IMR-90 (cell line): ENCODE measurements around the gene PRLH. TPM values are rescaled to one million over a fixed set of nuclear protein-coding genes. Genes with fewer than 3 reads are reported as not detected.

Source experiments
- ATAC-seq: fragments of 200-7000 bp; cut with Tn5 transposase; 2 replicates; pipeline ENCODE4 v1.9.1; 2020; ENCODE audit warnings: low read depth, mild to moderate bottlenecking, moderate library complexity
- BruUV-seq: library from RNA; stranded (reverse); fragments of 400-500 nt; replicated peaks from 2 replicates; lab custom pipeline; 2021; lab: Mats Ljungman, UMichigan
- CTCF ChIA-PET: fragments of 300-600 bp; formaldehyde crosslinking; extraction: SDS; loops from one replicate; lab custom pipeline; 2021; ENCODE audit warnings: antibody characterized with exemption; lab: Yijun Ruan, JAX
- POLR2A ChIA-PET: fragments of 300-600 bp; sonication (Branson Sonifier 250); formaldehyde crosslinking; loops from one replicate; lab custom pipeline; 2022; ENCODE audit warnings: antibody characterized with exemption; ENCODE audit not compliant: unreplicated experiment; lab: Charles Lee
- DNase-seq: peaks from one replicate; pipeline ENCODE4 v3.0.0; 2013
- H2AFZ ChIP-seq: replicated peaks from 2 replicates; pipeline ENCODE3; 2013; ENCODE audit warnings: low read length, mild to moderate bottlenecking; ENCODE audit not compliant: poor library complexity
- H2AK5ac ChIP-seq: 2 replicates; pipeline ENCODE4 v1.6.1; 2013; ENCODE audit warnings: low read depth, low read length, inconsistent platforms
- H2AK9ac ChIP-seq: replicated peaks from 2 replicates; pipeline ENCODE3; 2013; ENCODE audit warnings: mild to moderate bottlenecking, low read depth, low read length, moderate library complexity; ENCODE audit not compliant: poor library complexity
- H2BK120ac ChIP-seq: 2 replicates; pipeline ENCODE4 v1.6.1; 2013; ENCODE audit warnings: low read depth, low read length, inconsistent platforms
- H2BK15ac ChIP-seq: 3 replicates; pipeline ENCODE4 v1.6.1; 2013; ENCODE audit warnings: low read depth, low read length, inconsistent platforms
- H2BK20ac ChIP-seq: 2 replicates; pipeline ENCODE4 v1.6.1; 2013; ENCODE audit warnings: low read depth, mild to moderate bottlenecking, inconsistent platforms, low read length, moderate library complexity
- H2BK5ac ChIP-seq: 2 replicates; pipeline ENCODE4 v1.6.1; 2013; ENCODE audit warnings: mild to moderate bottlenecking, low read depth, low read length, inconsistent platforms; ENCODE audit not compliant: poor library complexity, severe bottlenecking
- H3K14ac ChIP-seq: replicated peaks from 2 replicates; pipeline ENCODE4 v1.6.1; 2013; ENCODE audit warnings: low read depth, low read length, inconsistent platforms
- H3K18ac ChIP-seq: 2 replicates; pipeline ENCODE4 v1.6.1; 2013; ENCODE audit warnings: low read depth, low read length, control low read depth
- H3K23ac ChIP-seq: 2 replicates; pipeline ENCODE4 v1.6.1; 2013; ENCODE audit warnings: low read depth, low read length, inconsistent platforms
- H3K27ac ChIP-seq: 2 replicates; pipeline ENCODE4 v1.5.1; 2013; ENCODE audit warnings: mild to moderate bottlenecking, control low read depth, low read length; ENCODE audit not compliant: insufficient read depth
- H3K27me3 ChIP-seq: 2 replicates; pipeline ENCODE4 v1.6.1; 2013; ENCODE audit warnings: low read length; ENCODE audit not compliant: control insufficient read depth, insufficient read depth
- H3K36me3 ChIP-seq: 2 replicates; pipeline ENCODE4 v1.6.1; 2013; ENCODE audit warnings: low read length, mixed read lengths; ENCODE audit not compliant: control insufficient read depth, insufficient read depth
- H3K4ac ChIP-seq: 2 replicates; pipeline ENCODE4 v1.6.1; 2013; ENCODE audit warnings: low read depth, low read length, inconsistent platforms
- H3K4me1 ChIP-seq: 2 replicates; pipeline ENCODE4 v1.6.1; 2013; ENCODE audit warnings: low read length, mixed read lengths; ENCODE audit not compliant: control insufficient read depth, insufficient read depth
- H3K4me2 ChIP-seq: 2 replicates; pipeline ENCODE4 v1.6.1; 2013; ENCODE audit warnings: low read depth, mild to moderate bottlenecking, control low read depth, low read length, moderate library complexity
- H3K4me3 ChIP-seq: 2 replicates; pipeline ENCODE4 v1.5.1; 2013; ENCODE audit warnings: low read depth, mild to moderate bottlenecking, control low read depth, low read length, moderate library complexity; ENCODE audit not compliant: insufficient read depth
- H3K56ac ChIP-seq: 2 replicates; pipeline ENCODE4 v1.6.1; 2013; ENCODE audit warnings: low read length, inconsistent platforms; ENCODE audit not compliant: insufficient read depth; ENCODE audit errors: extremely low read depth
- H3K79me1 ChIP-seq, 2 experiments: 2 replicates each; pipeline ENCODE4 v1.6.1; 2013; ENCODE audit warnings: low read length in 2 of 2, inconsistent platforms in 1 of 2, low read depth in 1 of 2
- H3K9ac ChIP-seq: 2 replicates; pipeline ENCODE4 v1.6.1; 2013; ENCODE audit warnings: low read depth, low read length, control low read depth
- H3K9me1 ChIP-seq: 2 replicates; pipeline ENCODE4 v1.6.1; 2013; ENCODE audit warnings: low read length, inconsistent platforms; ENCODE audit not compliant: insufficient read depth
- H3K9me3 ChIP-seq: 2 replicates; pipeline ENCODE4 v1.6.1; 2013; ENCODE audit warnings: low read length; ENCODE audit not compliant: control insufficient read depth, insufficient read depth
- H4K20me1 ChIP-seq: 2 replicates; pipeline ENCODE4 v1.6.1; 2013; ENCODE audit warnings: low read length, inconsistent platforms; ENCODE audit not compliant: insufficient read depth
- H4K5ac ChIP-seq: 2 replicates; pipeline ENCODE4 v1.6.1; 2013; ENCODE audit warnings: mild to moderate bottlenecking, low read depth, low read length, control low read depth
- H4K8ac ChIP-seq, 2 experiments: 2 replicates each; pipeline ENCODE4 v1.6.1; 2013; ENCODE audit warnings: low read depth in 2 of 2, low read length in 2 of 2, control low read depth in 1 of 2, inconsistent platforms in 1 of 2
- H4K91ac ChIP-seq: 2 replicates; pipeline ENCODE4 v1.6.1; 2013; ENCODE audit warnings: low read depth, low read length, inconsistent platforms; ENCODE audit not compliant: insufficient read depth
- MAZ ChIP-seq: IDR thresholded peaks from 2 replicates; pipeline ENCODE4 v1.6.1; 2012; ENCODE audit warnings: low read depth, mild to moderate bottlenecking, low read length, improper control_type of control experiment, moderate library complexity, borderline replicate concordance
- RCOR1 ChIP-seq: IDR thresholded peaks from 2 replicates; pipeline ENCODE4 v1.6.1; 2012; ENCODE audit warnings: mild to moderate bottlenecking, low read length, improper control_type of control experiment; ENCODE audit not compliant: insufficient replicate concordance
- SMC3 ChIP-seq: fragments of 150-350 bp; IDR thresholded peaks from 2 replicates; pipeline ENCODE4 v1.6.1; 2016; ENCODE audit warnings: low read depth, mild to moderate bottlenecking, antibody characterized with exemption, low read length, moderate library complexity
- WGBS, 2 experiments: methylation state at CpG; one replicate each; pipeline versions ENCODE4 v1.1.5 to v1.1.7; 2013; ENCODE audit warnings: missing lambda C conversion rate in 2 of 2; ENCODE audit not compliant: insufficient read length in 1 of 2; ENCODE audit errors: extremely low coverage in 2 of 2; 5-methylcytosine and 5-hydroxymethylcytosine counted together
- dilution Hi-C: fragments of 300-500 bp; cut with HindIII; formaldehyde crosslinking; loops from one replicate; pipeline ENCODE4 v1.14.3; 2018; ENCODE audit warnings: low sequenced_read_pairs; ENCODE audit not compliant: unreplicated experiment
- in situ Hi-C: fragments of 300-500 bp; cut with MboI; formaldehyde crosslinking; loops from 3 replicates; pipeline ENCODE4 v1.14.3; 2019; ENCODE audit warnings: low sequenced_read_pairs, inconsistent platforms, mixed read lengths
- intact Hi-C: fragments of 100-400 bp; cut with micrococcal nuclease; formaldehyde crosslinking; loops from 2 replicates; pipeline ENCODE4 v1.10.0; 2022
- polyA plus RNA-seq, 3 experiments: library from polyadenylated mRNA; depleted of rRNA; stranded (reverse); fragments of >200 nt; gene quantifications; 2 replicates each; pipeline ENCODE4 v1.2.3, GENCODE V29; 2012; ENCODE audit warnings: low replicate concordance in 1 of 3
- total RNA-seq: library from RNA; depleted of rRNA; stranded (reverse); fragments of >200 nt; gene quantifications from 2 replicates; pipeline ENCODE4 v1.2.3, GENCODE V29; 2012
- TF ChIP-seq, protein P1 (sequence below): fragments of 150-350 bp; IDR thresholded peaks from 2 replicates; pipeline ENCODE4 v1.6.1; 2017; ENCODE audit warnings: mild to moderate bottlenecking, antibody characterized with exemption, low read length, low read depth

Gene PRLH
- total and polyA plus RNA-seq, 2 of the 4 experiments (the other 2 are of a cell fraction): not detected

- TF ChIP-seq MAZ: no peak
These were observed 19.3 kb downstream of the PRLH start (continued) for GRCh38 chr2:237585590-237586221.

- 0 out of 2 replicates have a peak, but pooled peaks cover 3% of the 10 kb centered on the region for H3K9me1 ChIP-seq
- H4K20me1 ChIP-seq: no peaks in the 10 kb centered on the region
- H3K79me1 ChIP-seq: no peaks in the 10 kb centered on the region
- no peak overlapping the region for H2AK5ac ChIP-seq
- CTCF ChIA-PET: interaction anchor here (0.6 kb wide), 1 partner anchor 148 kb away, joined by 6 read pairs; no protein-coding TSS in a partner anchor
- peaks cover 4% of the 10 kb centered on the region; the same call in 1 of the 2 replicates for H3K4me1 ChIP-seq
- H2BK5ac ChIP-seq: no peak overlapping the region
- H3K27ac ChIP-seq: no peak overlapping the region
- H3K56ac ChIP-seq: no peak overlapping the region
- H2BK20ac ChIP-seq: no peak overlapping the region
- H3K36me3 ChIP-seq: no peaks in the 10 kb centered on the region
- POLR2A ChIA-PET: no interaction called here
- intact Hi-C loops: no loop called here
- ATAC-seq (no peak), DNase-seq (no peak)
- no peak overlapping the region for H2BK15ac ChIP-seq
- peaks cover 3% of the 10 kb centered on the region; the same call in 1 of the 2 replicates for H3K9me3 ChIP-seq
- in situ Hi-C loops: no loop called here
- H3K4me2 ChIP-seq: no peak overlapping the region
- H3K27me3 ChIP-seq: no peaks in the 10 kb centered on the region
- no peak overlapping the region for H3K4me3 ChIP-seq
- TF ChIP-seq RCOR1: no peak
- TF ChIP-seq, protein P1, sequence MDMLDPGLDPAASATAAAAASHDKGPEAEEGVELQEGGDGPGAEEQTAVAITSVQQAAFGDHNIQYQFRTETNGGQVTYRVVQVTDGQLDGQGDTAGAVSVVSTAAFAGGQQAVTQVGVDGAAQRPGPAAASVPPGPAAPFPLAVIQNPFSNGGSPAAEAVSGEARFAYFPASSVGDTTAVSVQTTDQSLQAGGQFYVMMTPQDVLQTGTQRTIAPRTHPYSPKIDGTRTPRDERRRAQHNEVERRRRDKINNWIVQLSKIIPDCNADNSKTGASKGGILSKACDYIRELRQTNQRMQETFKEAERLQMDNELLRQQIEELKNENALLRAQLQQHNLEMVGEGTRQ: no peak
- no peak for TF ChIP-seq SMC3
- 92% methylated on average over 4 of the region's 9 CpGs; no CpG with 5 or more reads in 1 of the 2 experiments for WGBS, 2 experiments
- no peak overlapping the region for H4K8ac ChIP-seq
- dilution Hi-C loops: no loop called here
- no peak overlapping the region for H3K4ac ChIP-seq
- no peak overlapping the region for H3K9ac ChIP-seq
- H4K91ac ChIP-seq: no peak overlapping the region
- H4K5ac ChIP-seq: no peak overlapping the region
- H2AK9ac ChIP-seq: no peak overlapping the region
- H3K14ac ChIP-seq: no peak overlapping the region
- no peak overlapping the region for H3K18ac ChIP-seq
- H2AFZ ChIP-seq: no peak overlapping the region
- no TSS peak for BruUV-seq
- no peak overlapping the region for H2BK120ac ChIP-seq
- H3K23ac ChIP-seq: no peak overlapping the region
These were observed 21.8 kb downstream of the PRLH start for GRCh38 chr2:237588044-237588696.
